T-helper 1 cell (primary cell): Measurements from ENCODE around the gene ALDH1A1.

ENCODE experiments used
- DNase-seq, 5 donors: peaks; one replicate each; pipeline ENCODE4 v3.0.0-alpha.2; 2012 to 2020

Gene ALDH1A1

DNA sequence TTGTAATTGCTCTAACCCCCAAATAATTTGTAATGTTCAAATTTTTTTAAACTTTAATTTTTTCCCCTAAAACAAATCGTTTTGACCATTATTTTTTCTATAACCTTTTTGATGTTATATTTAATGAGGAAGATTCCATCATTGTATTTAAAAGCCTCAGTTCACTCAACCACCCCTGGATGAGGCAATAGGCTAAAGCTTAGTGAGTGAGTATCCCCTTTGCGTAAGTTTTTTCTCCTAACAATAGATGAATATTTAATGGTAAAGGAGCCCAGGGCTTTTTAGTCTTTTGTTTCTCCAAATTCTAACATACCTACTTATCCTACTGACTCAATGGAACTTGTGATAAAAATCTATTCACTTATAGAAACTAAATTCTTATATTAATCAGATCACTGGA, 38.1 kb downstream of the ALDH1A1 start:
- no peak for DNase-seq

DNA sequence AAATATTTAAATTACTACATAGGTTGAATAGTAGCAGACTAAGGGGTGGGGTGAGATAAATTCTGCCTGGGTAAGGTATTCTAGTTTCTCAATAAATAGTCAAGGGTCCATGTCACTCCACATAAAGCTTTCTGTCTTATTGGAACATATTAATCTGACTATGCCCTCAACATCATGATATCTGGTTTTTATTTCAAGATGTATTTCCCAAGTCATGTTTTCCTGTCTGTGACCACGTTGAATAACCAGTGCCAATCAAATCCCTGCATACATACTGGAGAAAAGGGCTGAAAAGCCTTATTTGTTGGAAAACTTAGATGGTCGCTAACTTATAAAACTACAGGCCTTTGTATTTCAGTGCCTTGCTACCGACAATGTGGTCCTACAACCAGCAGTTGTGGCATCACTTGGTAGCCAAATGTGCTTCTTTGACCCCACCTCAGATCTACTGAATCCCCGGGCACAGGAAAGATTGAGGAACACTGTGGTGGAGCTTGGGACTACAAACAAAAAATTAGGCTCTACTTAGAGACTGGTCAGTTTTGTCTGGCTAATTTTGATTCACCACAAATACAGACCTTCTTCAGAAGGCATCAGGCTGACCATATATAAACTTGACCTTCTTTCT, 39.4 kb downstream of the ALDH1A1 start:
- no peak for DNase-seq

DNA sequence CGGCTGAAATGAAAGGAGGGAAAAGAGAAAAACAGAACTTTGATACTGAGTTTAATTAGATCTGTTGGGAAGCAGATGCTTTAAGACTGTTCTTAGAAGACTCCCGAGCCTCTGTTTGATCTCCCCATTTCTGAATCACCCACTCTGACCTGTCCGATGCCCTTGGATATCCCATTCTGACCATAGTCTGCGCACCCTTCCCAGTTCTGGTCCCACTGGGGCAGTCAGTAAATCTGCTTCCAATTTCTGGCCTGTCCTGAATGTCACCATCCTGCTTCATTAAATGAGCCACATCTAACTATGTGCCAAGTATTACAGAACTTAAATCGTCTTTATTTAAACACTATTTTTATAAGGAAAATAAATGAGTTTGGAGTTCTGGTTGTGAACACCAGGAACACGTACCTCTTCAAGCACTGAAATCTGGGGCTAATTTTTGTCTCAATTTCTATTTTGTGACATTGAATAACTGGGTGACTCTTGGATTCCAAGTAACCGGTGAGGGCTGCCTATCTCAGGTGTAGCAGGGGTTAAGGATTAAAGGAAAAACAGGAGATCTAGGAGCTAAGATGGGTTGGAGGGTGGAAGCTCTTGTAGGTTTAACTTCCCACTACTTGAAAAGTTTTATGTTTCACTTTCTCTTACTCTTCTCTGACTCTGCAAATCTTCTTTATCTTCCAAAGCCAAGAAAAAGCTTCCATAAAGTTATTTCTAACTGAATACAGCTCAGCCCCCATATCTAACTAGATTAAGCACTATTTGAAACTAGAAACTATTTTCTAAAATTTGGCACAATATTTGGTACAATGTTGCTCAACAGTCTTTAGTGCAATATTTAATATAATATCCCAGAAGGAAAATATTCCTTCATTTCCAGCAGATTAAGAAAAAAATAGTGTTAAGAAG, 40.1 kb downstream of the ALDH1A1 start:
- no peak for DNase-seq

DNA sequence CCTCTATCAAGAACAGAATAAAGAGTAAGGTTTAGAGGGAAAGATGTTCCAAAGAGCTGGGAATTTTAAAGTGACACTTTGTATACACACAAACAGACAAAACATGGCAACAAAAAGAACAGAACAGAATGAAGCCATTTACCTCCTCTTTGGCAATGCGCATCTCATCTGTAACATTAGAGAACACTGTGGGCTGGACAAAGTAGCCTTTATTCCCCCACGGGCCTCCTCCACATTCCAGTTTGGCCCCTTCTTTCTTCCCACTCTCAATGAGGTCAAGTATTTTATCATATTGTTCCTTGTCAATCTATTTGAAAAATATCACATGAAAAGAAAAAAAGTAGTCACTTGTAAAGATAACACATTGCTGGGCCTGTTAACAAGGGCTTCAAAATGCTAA, 41.0 kb downstream of the ALDH1A1 start:
- no peak for DNase-seq

DNA sequence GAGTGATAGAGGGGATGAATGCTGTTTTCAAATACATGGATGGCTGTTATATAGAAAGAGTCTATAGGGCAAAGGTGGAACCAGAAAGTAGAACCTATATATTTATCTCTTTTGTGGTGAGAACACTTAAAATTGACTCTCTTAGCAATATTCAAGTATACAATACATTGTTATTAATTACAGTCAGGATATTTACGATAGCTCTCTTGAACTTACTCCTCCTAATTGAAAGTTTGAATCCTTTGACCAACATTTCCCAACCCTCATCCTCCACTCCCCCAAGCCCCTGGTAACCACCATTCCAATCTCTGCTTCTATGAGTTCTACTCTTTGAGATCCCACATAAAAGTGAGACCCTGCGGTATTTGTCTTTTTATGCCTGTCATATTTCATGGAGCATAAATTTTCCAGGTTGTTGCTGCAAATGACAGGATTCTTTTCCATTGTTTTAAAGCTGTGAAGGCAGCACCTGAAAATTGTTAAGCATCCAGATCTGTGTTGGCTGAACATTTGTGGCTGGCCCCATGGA, 41.5 kb downstream of the ALDH1A1 start:
- DNase-seq: no peak

DNA sequence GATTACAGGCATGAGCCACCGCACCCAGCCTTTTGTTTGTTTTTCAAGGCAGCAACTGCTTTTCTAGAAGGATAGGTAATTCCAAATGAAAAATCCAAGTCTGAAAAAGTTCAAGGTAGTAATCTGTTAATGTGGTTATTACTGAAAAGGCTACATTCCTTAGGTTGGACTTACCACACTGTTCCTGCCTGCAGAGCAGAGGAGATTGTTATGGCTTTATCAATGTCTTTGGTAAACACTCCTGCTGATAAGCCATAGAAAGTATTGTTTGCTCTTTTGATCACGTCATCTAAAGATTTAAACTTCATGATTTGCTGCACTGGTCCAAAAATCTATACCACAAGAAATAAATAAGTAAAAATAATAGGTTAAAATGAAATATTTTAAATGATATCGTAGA, 43.4 kb downstream of the ALDH1A1 start:
- DNase-seq: no peak

DNA sequence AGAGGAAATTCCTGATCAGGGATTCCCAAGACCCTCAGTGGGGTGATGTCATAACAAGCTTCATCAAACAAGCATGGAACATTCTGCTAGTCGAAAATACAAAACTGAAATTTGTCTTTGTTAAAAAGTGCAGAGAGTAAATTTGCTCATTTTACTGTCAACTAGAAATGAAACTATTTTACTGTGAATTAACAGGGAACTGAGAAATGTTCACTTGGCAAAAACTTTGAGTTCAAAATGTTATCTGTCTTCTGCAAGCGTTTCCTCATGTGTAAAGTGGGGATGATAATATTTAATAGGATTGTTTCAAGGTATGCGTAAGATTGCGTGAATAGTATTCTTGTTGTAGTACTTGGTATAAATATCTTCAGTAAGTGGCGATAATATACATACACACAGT, 45.4 kb downstream of the ALDH1A1 start:
- no peak for DNase-seq

DNA sequence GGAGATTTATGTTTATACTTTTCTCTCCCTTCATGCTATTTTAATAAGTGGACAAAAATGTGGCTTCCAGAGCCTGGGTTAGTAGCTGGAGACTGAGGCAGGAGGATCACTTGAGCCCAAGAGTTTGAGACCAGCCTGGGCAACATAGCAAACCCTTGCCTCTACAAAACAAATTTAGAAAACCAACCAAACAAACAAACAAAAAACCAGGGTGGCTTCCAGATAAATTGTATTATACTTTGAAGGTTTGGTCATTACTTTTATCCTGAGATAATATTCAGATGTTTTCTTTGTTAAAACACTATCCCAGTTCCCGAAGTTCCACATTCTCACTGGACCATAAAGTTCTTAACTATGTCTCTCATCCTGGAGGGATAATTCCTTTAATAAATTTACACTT, 46.0 kb downstream of the ALDH1A1 start:
- DNase-seq: no peak

DNA sequence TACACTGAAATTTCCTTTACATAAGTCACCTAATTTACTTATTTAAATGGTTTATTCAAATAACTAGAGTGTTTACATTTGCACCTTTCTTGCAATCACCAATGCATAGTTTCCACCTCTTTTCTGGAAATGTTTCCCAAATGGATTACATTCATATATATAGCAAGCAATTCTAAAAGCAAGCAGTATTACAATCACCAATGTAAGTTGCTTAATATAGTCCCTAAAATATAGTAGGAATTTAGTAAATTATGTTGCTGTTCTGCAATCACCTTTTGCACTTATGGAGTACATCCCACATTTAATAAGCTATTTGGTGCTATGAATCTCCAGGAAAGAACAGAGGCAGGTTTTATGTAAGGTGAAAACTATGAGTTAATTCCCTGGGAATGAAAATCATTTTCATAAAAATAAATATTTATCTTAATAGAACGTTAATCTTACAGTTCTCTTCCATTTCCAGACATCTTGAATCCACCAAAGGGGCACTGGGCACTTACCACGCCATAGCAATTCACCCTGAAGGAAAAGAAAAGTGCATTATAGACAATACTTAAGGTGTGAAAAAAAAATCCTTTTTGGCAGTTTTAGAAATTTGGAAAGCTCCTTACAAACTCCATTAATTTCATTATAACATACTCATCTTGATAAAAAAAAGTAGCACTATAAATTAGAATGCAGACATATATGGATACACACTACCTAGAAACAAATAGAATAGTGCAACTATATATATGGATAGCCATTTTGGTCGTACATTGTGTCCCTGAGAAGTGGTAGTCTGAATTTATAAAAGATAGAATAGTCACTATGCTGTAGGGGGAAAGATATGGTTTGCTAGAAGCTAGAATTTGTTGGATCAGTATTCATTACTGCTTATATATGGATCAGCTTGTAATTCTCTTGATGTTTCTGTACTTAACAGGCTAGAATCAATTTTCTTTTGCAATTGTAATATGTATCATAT, 47.1 kb downstream of the ALDH1A1 start:
- DNase-seq: no peak

DNA sequence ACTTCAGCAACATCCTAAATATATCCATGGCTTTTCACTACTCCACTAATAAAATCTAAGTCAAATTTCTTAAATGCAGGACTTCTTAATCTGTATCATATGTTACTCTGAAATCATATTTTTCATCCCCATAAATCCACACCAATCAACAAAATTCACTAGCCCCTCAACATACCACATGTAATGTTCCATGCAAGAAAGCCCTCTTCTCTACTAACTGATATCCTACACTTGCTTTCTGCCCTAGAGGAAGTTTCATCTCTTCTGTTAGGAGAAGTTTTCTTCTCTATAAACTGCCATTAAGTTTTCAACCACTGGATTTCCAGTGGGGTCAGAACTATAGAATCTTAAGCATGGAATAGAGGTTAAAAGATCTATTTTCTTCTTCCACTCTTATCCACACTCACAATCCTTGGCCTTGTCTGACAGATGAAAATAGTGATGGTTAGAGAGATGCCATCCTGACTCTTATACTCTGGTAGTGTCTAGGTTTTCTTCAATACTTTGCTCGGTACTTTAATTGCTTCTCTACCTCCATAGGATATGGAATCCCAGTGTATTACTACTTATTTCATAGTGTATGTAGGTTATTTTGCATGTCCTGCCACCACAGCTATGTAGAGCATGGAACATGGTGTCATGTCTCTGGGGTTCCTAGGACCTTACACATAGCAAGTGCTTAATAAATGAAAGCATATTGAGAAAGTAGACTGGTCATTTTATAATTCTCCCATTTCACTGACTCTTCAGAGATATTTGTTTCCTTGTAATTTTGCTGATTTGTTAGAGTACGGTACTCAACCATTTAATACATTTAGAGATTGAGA, 48.4 kb downstream of the ALDH1A1 start:
- DNase-seq: no peak

DNA sequence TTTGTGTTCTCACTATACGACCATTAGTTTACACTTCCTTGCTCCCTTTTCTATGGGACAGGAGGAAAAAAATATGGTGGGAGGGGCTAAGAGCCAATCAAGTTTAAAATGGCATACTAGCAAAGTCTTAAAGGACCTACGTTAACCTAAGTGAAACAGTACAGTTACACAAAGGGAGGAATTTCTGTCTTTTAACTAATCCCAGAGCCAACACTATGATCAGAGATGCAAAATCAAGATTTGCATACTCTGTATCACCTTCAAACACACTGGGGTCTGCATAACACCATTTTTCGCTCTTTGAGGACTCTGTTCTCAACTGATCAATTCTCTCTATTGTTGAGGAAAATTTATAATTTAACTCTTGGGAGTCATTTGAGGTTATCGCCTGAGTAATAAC, 49.8 kb downstream of the ALDH1A1 start:
- no peak for DNase-seq

DNA sequence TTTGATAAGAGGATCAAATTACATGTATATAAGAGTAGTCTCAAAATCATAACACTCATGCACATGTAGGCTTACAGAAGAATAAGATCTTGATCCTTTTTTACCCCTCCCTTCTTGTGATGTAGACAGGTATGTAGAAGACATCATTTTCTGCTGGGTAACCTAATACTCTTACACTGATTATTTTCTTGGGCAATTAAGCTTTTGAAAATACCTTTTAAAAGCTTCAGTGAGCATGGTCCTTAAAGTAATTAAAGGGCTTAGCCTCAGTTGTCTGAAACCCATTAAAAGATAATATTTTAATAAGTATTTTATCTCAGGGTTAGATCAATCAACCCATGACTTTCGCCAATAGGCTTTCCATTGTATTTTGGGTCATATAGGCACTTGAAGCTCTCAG, 50.6 kb downstream of the ALDH1A1 start:
- DNase-seq: no peak

DNA sequence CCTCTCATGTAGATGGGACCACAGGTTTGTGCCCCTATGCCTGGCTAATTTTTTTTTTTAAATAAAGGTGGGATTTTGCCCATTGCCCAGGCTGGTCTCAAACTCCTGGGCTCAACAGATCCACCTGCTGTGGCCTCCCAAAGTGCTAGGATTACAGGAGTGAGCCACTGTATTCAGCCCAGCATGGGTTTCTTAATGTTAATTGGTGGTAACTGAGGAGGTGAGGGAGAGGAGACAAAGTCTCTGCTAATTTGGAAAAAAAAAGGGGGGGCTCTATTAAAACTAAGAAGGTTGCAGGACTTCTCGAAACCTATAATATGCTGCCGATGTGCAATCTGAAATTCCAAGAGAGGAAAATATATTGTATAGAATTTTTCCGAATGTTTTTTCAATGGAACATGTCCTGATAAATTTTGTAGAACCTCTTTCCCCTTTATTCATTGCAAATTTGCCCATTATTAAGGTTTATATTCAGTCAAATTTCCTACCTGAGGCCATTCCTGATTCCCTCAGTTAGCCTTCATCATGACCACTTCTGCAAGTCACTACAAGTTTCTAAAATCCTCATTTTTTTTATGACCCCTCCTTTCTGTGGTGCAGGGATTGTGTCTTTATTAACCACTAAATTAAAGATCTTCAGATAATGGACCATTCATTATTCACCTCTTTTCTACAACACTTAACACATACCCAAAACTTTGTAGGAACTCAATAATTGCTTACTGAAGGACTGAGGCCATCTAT, 52.9 kb downstream of the ALDH1A1 start:
- no peak for DNase-seq

DNA sequence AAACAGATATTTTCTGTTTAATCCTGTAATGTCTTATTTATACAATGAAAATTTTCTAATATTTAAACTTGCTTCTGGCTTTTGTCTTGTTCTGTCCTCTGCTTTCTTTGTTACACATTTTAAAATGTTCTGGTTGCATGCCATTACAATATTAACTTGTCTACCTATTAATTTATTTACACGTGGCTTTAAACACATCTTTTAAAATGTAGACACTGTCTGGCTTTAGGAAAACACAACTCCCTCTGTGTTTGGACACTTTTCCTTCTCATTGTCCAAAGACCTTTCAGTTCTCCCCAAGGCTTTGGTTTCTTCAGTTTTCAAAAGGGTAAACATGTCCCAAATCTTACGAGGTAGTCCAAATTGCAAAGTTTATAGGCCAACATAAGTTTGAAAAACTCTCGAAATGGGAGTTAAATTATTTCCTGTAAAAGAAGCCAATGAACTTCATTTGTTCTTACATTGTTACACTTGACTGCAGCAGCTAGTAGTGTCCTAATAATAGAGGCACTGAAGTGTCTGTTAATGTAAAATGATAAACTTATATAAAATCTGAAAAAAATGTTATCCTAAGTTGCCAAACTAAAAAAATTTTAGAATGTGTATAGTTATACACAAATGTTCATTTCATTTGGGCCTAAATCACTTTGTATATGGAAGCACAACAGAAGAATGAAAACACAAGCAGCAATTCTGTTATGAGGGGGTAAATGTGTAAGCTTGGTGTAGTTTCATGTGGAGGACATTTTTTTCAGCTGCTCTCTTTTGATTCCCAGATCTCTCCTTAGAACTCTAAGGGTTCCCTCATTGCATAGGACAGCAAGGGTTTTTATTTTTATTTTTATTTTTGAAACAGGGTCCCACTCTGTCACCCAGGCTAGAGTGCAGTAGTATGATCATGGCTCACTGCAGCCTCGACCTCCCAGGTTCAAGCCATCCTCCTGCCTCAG, 53.8 kb downstream of the ALDH1A1 start:
- DNase-seq: no peak

DNA sequence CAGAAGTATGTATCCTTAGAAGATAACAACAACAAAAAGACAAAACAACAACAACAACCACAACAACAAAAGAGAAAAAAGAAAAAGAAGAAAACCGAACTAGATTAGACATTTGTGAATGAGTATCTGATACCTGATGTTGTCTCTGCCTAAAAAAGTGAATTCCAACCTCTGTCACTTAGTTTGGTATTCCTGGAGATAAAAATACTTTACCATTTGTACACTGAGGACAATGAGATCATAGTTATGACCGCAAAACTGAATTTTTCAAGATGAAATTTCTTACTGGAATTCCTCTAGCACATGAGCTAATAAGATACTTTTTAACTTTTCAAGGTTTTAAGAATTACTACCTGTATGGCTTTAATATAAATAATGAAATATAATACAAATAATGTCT, 54.5 kb downstream of the ALDH1A1 start:
- no peak for DNase-seq

DNA sequence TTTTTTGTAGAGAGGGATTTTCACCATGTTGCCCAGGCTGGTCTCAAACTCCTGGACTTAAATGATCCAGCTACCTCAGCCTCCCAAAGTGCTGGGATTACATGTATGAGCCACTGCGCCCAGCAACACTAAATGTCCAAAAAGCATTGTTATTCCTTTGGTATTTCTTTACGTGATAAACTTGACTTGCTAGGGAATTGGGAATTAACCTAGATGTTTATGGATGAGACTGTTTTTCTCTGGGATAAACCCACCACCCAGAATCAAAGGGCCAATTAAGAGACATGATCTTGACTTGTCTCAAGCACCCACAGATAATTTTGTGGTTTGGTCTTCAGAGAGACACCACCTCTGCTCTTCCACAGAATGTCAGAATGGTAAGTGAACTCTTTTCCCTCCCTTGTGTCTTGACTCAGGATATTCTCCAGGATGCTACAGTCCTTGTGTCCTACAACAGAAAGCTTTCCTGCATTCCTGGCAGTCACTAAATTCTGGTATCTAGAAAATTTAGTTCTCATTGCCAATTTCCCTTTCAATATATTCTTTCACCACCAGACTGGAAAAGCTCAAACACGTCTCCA, 55.7 kb downstream of the ALDH1A1 start:
- DNase-seq: no peak

DNA sequence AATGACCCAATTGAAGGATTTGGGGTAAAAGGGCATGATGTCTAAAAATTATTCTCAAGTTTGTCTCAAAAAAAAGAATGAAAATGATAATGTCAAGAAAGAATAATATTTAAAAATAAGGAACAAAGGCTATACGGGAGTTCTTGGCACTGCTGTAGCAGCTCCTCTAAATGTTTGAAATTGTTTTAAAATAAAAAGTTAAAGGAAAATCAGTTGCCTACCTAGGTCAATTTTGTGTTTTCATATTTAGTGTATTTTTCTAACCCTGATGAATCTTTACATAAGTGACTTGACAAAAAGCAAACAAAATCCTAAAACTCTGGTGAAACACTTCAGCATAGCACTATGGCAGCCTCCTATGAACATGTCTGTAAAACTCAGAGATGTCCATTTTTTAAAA, 56.4 kb downstream of the ALDH1A1 start:
- no peak for DNase-seq

DNA sequence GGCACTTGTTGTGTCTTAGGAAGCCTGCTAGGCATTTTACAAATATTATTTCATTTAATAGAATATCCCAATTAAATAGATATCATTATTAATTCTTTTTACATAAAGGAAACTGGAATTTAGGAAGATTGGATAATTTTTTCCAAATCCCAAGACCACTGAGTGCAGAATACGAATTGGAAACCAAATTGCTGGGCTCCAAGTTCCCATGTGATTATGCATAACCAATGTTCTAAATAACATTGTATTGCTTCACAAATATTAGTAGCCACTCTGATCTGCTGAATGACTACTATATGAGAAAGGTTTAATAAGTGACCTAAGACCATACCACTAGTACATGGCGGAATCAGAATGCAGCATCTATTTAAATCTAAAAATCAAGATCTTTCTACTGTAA, 57.7 kb downstream of the ALDH1A1 start:
- DNase-seq: no peak

DNA sequence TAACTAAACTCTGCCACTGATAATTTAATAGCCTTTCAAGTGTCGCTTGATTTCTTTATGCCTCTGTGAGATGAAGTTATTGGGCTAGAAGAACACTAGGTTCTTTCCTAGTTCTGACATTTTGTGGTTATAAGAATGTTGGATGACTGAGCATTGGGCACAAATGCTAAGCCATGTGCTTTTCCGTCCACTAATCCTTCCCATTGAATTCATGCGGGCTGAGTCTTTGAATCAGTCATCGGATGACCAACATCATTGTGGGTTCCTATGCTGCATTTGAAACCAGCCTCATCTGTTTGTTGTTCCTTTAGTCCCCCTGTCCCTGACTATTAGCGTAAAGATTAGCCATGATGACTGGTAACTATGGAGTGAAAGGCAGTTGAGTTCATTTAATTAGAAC, 58.5 kb downstream of the ALDH1A1 start:
- DNase-seq: no peak

DNA sequence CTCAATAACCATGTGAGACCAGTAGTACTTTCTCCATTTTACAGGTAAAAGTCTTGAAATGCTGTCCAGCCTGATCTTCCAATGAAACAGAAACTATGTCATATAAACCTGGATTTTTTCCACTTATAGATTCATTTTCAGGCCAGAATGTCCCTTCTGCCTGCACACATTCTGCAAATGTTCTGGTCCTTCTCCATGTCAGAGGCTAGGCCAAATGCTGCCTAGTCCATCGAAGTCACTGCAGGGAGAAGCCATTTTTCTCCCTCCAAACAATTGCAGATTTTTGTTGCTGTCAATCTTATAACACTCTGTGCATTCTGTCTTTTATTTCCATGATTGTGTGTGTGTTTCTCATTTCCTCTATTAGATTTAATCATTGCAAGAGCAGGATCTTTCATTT, 59.4 kb downstream of the ALDH1A1 start:
- no peak for DNase-seq
